RPMI8226 (cell line): ENCODE data around the gene COL4A2.
"Not testable (repeated sequence)": the region's sequence is repeated elsewhere in the genome, so short reads cannot be mapped to it uniquely, and the experiment has no call there.

Experiments used
- DNase-seq: peaks from one replicate; pipeline ENCODE4 v3.0.0-alpha.2; 2015

COL4A2 gene

GRCh38 chr13:110479648-110480047, 172.6 kb downstream of the COL4A2 start:
- DNase-seq = no peak

- no peak for DNase-seq
Observed at GRCh38 chr13:110480161-110480560, 173.1 kb downstream of the COL4A2 start.

DNA sequence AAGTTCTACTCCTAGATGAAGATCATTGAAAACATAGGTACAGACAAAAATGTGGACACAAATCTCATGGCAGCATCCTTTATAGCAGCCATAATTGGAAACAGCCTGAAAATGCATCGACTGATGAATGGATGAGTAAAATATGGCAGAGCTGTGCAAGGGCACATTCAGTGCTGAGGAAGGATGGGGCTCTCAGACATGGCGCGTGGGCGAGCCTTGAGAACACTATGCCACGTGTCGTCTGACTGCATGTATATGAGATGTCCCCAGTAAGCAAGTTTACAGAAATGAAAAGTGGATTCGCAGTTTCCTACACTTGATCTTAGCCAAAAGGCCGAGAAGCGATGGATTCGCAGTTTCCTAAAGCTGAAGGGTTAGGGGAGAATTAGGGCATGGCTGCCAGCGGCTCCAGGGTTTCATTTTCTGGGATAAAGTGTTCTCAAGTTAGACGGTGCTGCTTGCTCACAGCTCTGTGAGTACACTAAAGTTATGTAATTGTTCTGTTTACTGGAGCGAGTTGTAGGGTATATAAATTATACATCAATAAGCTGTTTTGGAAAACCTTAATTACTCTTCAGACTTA, 176.4 kb downstream of the COL4A2 start:
- no peak for DNase-seq

GRCh38 chr13:110484290-110485048, 177.4 kb downstream of the COL4A2 start:
- no peak for DNase-seq

GRCh38 chr13:110485604-110486003, 178.5 kb downstream of the COL4A2 start:
- DNase-seq = no peak

GRCh38 chr13:110486061-110486715, 179.1 kb downstream of the COL4A2 start:
- DNase-seq = no peak

- not testable (repeated sequence) for DNase-seq
Observed at GRCh38 chr13:110486880-110487279, 179.8 kb downstream of the COL4A2 start.

DNA sequence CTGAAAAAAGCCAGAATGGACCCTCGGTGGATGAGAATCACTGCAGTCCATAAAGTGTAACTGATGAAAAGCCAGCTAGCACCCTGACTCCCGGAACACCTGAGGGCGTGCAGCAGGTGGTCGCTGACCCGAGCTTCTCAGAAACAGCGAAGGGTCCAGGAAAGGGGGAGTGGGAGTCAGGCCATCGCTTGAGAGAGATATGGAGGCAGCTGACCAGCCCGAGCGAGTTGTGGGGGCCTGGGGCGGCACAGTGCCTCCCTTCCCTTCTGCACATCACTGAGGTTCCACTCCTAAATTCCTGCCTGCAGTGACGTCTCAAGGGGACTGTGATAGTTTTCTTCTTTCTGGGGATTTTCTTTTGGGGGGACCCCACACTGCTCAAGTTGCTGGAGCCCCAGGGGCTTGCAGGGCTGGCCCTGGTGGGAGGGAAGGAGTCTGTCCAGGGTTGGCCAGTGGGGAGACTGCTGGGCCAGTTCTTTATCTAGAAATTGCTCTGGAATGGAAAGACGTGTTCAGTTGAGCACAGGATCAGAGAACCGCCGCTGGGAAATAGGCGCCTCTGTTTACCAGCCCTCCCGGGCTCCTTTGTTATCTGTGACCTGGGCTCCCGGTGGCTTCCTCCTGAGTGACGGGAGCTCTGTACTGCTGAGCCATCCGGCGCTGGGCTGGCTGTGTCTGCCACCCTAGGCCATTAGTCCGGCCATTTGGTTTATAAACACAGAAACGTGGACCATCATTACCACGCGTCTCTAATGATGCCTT, 183.1 kb downstream of the COL4A2 start:
- DNase-seq = no peak

DNA sequence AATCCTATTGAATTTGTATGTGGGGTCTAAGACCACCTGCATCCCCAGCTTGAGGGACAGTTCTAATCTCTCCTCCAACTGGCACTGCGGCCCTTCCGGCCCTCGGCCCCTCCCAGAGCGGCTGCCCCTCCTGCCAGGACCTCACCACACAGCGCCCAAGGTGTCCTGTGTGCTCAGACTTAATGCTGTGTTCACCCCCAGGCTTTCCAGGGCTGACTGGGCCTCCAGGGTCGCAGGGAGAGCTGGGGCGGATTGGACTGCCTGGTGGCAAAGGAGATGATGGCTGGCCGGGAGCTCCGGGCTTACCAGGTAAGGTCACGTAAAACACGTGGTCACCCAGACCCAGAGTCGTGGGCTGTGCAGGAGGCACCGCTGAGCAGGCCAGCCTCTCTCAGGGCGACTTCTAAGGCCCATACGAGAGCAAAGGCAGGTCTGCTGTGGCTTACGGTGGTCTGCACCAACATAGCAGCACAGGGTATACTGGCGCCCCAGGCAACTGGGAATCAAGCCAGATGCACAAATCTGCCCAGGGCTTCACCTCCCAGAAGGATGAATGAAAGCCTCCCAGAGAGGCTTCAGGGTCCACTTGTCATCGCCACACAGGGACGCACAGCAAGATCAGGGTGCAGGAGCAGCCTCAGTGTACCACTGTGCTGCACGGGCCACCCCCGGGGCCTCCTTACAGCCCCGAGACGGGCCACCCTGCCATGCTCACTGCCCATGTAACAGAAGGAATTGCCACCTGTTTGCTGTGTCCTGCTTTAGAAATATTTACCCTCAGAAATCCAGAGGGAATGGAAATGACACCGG, 185.0 kb downstream of the COL4A2 start:
- no peak for DNase-seq

DNA sequence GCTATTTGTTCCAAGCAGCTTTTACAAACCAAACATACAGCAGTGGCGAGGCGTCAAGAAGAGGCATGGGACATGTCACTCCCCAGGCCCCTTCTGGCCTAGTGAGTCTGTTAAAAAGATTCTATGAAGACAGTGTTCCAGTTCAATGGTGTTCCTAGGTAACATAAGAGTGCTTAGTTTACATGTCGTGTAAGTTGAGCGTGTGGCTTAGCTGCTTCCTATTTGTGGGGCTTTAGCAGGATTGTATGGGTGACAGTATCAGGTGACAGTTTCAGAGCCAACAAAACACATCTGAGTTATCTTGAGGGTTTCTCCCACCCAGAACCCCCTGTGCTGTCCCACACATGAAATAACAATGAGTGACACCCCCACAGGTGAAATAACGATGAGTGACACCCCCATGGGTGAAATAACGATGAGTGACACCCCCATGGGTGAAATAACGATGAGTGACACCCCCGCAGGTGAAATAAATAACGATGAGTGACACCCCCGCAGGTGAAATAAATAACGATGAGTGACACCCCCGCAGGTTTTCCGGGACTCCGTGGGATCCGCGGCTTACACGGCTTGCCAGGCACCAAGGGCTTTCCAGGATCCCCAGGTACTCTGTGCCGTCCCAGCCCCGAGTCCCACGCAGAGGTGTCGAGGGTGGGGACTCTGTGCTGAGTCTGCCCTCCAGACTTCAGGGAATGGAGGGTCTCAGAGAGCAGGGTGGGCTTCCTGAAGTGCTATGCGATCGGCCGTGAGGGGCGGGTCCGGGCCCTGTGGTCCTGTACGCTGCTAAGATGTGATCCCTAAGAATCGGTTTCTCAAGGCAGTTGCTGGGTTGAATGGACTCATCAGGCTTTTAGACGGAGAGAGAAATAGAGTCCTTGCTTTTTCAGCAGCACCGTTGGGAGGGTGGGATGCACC, 185.9 kb downstream of the COL4A2 start:
- DNase-seq = no peak

- DNase-seq = no peak
Observed at GRCh38 chr13:110493613-110494012, 186.5 kb downstream of the COL4A2 start.

- DNase-seq = no peak
Observed at GRCh38 chr13:110495376-110495775, 188.3 kb downstream of the COL4A2 start.

- no peak for DNase-seq
Observed at GRCh38 chr13:110495881-110496280, 188.8 kb downstream of the COL4A2 start.

DNA sequence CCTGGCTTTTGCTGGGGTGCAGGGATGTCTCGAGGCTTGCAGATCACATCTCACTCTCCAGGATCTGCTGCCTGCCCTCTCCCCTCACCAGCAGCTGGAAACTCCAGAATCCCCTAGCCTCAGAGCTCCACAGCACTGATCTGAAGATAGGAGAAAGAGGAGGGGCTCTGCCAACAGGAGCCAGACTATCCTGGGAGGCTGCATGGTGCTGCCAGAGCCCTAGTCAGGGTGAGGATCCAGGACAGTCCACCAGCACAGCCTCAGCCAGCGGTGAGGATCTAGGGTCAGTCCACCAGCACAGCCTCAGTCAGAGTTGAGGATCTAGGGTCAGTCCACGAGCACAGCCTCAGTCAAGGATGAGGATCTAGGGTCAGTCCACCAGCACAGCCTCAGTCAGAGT, 189.2 kb downstream of the COL4A2 start:
- no peak for DNase-seq

- no peak for DNase-seq
Observed at GRCh38 chr13:110497003-110497402, 189.9 kb downstream of the COL4A2 start.

GRCh38 chr13:110497896-110498295, 190.8 kb downstream of the COL4A2 start:
- DNase-seq = not testable (repeated sequence)

DNA sequence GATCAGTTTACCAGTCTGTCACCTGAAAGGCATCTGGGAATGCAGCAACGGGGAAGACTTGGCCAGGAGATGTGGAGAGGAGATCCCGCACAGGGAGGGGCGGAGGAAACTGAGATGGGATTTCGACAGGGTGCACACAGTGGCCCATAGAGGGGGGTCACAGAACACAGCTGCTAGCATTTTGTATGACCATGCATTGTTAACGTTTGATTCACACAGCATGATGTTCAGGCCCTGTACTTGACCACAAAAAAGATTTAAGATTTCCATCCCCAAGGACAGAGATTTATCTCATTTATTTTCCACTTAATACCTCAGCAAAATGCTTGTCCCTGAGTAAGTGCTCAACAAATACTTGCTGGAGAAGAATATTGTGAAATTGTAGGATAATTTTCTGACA, 191.2 kb downstream of the COL4A2 start:
- DNase-seq = no peak

DNA sequence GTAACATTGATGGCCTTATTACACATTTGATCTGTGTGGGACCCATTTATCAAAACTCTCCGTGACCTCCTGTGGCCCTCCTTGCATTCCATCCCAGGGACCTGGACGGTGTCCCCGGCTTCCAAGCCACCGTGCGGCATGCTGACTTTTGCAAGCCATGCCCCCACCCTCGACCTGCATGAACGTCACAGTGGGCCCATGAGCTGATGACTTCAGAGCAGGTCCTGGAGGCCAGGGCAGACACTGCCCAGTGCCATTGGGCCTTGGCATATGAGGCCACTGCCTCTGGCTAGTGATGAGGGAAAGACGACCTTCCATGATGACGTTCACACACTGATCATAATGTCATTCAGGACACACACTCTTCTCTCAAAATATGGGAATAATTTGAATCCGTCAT, 191.7 kb downstream of the COL4A2 start:
- DNase-seq = no peak

- no peak for DNase-seq
Observed at GRCh38 chr13:110499621-110500281, 192.7 kb downstream of the COL4A2 start.

DNA sequence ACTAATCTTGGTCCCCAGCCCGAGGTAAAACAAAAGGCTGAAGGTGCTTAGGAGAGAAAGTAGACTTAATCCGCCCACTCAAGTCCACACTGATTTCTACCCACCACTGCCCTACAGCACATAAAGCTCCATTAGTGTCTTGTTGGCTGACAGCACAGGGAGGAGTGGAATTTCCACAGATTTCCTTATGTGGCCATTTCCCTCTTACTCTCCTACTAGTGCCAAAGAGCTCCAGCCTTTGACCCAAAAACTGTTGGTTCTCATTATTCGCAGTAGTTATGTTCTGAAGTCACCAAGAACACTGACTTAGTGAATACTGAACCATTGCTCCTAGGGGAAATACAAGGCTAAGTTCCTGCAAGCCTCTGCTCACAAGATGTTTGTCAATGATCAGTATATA, 193.3 kb downstream of the COL4A2 start:
- DNase-seq = no peak

DNA sequence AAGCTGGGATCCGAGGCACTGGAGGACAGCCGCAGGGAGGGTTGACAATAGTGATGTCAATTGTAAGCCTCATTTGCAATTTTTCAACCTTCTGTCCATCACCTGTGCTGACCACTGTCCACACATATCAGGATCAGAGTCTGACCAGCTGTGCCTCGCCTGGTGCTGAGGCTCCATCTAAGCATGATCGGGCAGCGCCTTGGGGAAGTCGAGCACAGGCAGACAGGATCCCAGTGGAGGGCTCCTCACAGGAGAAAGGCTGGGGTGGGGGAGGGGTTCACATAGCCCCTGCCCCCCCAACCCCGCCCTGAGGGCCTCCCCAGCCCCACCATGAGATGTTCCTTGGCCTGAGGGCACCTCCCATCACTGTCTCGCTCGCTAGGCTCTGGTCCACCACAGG, 194.1 kb downstream of the COL4A2 start:
- DNase-seq = no peak
